Measurements from ENCODE around the gene CCDC149. TPM values are rescaled to one million over a fixed set of nuclear protein-coding genes. Genes with fewer than 3 reads are reported as not detected.

Gene CCDC149
- total RNA-seq, 1 donor: 12.3 TPM

GRCh38 chr4:24835696-24836095 lies 77.1 kb downstream of the CCDC149 start:
- Histone ChIP-seq H3K27ac (ENCODE audit: low read depth, low read length) (no peak overlapping the region), H3K27me3 (ENCODE audit: insufficient read depth, low read length) (no peaks in the 10 kb centered on the region), H3K4me2 (ENCODE audit: insufficient read depth, low read length) (no peak overlapping the region), H3K4me3 (ENCODE audit: insufficient read depth, low read length) (no peak overlapping the region), H4K20me1 (ENCODE audit: insufficient read depth, low read length) (no peaks in the 10 kb centered on the region), H2AFZ (ENCODE audit: low read length) (no peak overlapping the region), H3K36me3 (ENCODE audit: insufficient read depth, low read length) (peaks cover 21% of the 10 kb centered on the region), H3K4me1 (ENCODE audit: insufficient read depth, low read length) (no peaks in the 10 kb centered on the region), H3K79me2 (ENCODE audit: insufficient read depth, low read length) (no peaks in the 10 kb centered on the region), H3K9me3 (ENCODE audit: low read depth, low read length) (no peaks in the 10 kb centered on the region)
- no peak for DNase-seq (ENCODE audit: insufficient read length, low spot score, missing footprints)
- no peak for TF ChIP-seq CTCF (IDR thresholded peaks at IDR 0.05; ENCODE audit: extremely low read depth, low read depth, low read length)

GRCh38 chr4:24831637-24832036 lies 81.2 kb downstream of the CCDC149 start:
- H3K4me3 ChIP-seq (ENCODE audit: insufficient read depth, low read length): no peak overlapping the region
- no peak for DNase-seq (ENCODE audit: insufficient read length, low spot score, missing footprints)
- H3K36me3 ChIP-seq (ENCODE audit: insufficient read depth, low read length): peaks cover 29% of the 10 kb centered on the region
- no peak overlapping the region for H3K4me2 ChIP-seq (ENCODE audit: insufficient read depth, low read length)
- H2AFZ ChIP-seq (ENCODE audit: low read length): no peak overlapping the region
- H4K20me1 ChIP-seq (ENCODE audit: insufficient read depth, low read length): no peaks in the 10 kb centered on the region
- no peaks in the 10 kb centered on the region for H3K4me1 ChIP-seq (ENCODE audit: insufficient read depth, low read length)
- TF ChIP-seq CTCF (IDR thresholded peaks at IDR 0.05; ENCODE audit: extremely low read depth, low read depth, low read length): no peak
- H3K9me3 ChIP-seq (ENCODE audit: low read depth, low read length): no peaks in the 10 kb centered on the region
- no peak overlapping the region for H3K27ac ChIP-seq (ENCODE audit: low read depth, low read length)
- H3K27me3 ChIP-seq (ENCODE audit: insufficient read depth, low read length): no peaks in the 10 kb centered on the region
- no peaks in the 10 kb centered on the region for H3K79me2 ChIP-seq (ENCODE audit: insufficient read depth, low read length)

GRCh38 chr4:24824720-24825119 lies 88.1 kb downstream of the CCDC149 start:
- Histone ChIP-seq H3K36me3 (ENCODE audit: insufficient read depth, low read length) (peaks cover 3% of the 10 kb centered on the region), H3K4me3 (ENCODE audit: insufficient read depth, low read length) (no peak overlapping the region), H3K9me3 (ENCODE audit: low read depth, low read length) (no peaks in the 10 kb centered on the region), H3K4me2 (ENCODE audit: insufficient read depth, low read length) (no peak overlapping the region), H3K4me1 (ENCODE audit: insufficient read depth, low read length) (no peaks in the 10 kb centered on the region), H3K27ac (ENCODE audit: low read depth, low read length) (no peak overlapping the region), H4K20me1 (ENCODE audit: insufficient read depth, low read length) (no peaks in the 10 kb centered on the region), H3K79me2 (ENCODE audit: insufficient read depth, low read length) (no peaks in the 10 kb centered on the region), H3K27me3 (ENCODE audit: insufficient read depth, low read length) (no peaks in the 10 kb centered on the region), H2AFZ (ENCODE audit: low read length) (no peak overlapping the region)
- DNase-seq (ENCODE audit: insufficient read length, low spot score, missing footprints): no peak
- TF ChIP-seq CTCF (IDR thresholded peaks at IDR 0.05; ENCODE audit: extremely low read depth, low read depth, low read length): no peak

GRCh38 chr4:24820541-24820940 lies 92.3 kb downstream of the CCDC149 start:
- Histone ChIP-seq H3K79me2 (ENCODE audit: insufficient read depth, low read length) (no peaks in the 10 kb centered on the region), H2AFZ (ENCODE audit: low read length) (no peak overlapping the region), H3K27ac (ENCODE audit: low read depth, low read length) (no peak overlapping the region), H3K9me3 (ENCODE audit: low read depth, low read length) (no peaks in the 10 kb centered on the region), H3K4me1 (ENCODE audit: insufficient read depth, low read length) (no peaks in the 10 kb centered on the region), H4K20me1 (ENCODE audit: insufficient read depth, low read length) (no peaks in the 10 kb centered on the region), H3K4me3 (ENCODE audit: insufficient read depth, low read length) (no peak overlapping the region), H3K4me2 (ENCODE audit: insufficient read depth, low read length) (no peak overlapping the region), H3K27me3 (ENCODE audit: insufficient read depth, low read length) (no peaks in the 10 kb centered on the region), H3K36me3 (ENCODE audit: insufficient read depth, low read length) (peaks cover 3% of the 10 kb centered on the region)
- DNase-seq (ENCODE audit: insufficient read length, low spot score, missing footprints): no peak
- no peak for TF ChIP-seq CTCF (IDR thresholded peaks at IDR 0.05; ENCODE audit: extremely low read depth, low read depth, low read length)

Data from osteoblast (primary cell).